ENCODE data around the gene YWHAE. TPM values are rescaled to one million over a fixed set of nuclear protein-coding genes. Genes with fewer than 3 reads are reported as not detected.
A peak's percentile ranks its signal among the peaks of the same experiment; 100 is the strongest.

YWHAE gene
- total and polyA plus RNA-seq, 10 of the 15 experiments (the other 5 are each of a cell fraction or from before 2014, with no cell fraction given), result 189 to 651 (median 469) TPM

DNA sequence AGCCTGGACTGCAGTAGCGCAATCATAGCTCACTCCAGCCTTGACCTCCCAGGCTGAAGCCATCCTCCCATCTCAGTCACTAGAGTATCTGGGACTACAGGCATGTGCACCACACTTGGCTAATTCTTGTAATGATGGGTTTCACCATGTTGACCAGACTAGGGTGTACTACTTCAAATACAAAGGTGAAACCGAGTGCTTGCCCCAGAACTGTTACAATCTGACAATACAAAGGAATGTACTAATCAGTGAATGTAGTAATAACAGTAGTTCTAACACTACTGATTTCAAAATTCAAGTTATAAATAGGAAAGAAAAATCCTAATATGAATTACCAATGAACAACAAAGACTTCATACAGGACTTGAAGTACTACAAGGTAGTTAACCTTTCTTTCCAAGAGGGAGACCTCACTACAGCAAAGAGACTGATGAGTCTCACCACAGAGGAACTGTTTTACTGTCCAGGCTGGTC is 31.6 kb upstream of the YWHAE start (continued):
- no peak for TF ChIP-seq ZNF592 (IDR thresholded peaks at IDR 0.05)
- TF ChIP-seq, protein P1, sequence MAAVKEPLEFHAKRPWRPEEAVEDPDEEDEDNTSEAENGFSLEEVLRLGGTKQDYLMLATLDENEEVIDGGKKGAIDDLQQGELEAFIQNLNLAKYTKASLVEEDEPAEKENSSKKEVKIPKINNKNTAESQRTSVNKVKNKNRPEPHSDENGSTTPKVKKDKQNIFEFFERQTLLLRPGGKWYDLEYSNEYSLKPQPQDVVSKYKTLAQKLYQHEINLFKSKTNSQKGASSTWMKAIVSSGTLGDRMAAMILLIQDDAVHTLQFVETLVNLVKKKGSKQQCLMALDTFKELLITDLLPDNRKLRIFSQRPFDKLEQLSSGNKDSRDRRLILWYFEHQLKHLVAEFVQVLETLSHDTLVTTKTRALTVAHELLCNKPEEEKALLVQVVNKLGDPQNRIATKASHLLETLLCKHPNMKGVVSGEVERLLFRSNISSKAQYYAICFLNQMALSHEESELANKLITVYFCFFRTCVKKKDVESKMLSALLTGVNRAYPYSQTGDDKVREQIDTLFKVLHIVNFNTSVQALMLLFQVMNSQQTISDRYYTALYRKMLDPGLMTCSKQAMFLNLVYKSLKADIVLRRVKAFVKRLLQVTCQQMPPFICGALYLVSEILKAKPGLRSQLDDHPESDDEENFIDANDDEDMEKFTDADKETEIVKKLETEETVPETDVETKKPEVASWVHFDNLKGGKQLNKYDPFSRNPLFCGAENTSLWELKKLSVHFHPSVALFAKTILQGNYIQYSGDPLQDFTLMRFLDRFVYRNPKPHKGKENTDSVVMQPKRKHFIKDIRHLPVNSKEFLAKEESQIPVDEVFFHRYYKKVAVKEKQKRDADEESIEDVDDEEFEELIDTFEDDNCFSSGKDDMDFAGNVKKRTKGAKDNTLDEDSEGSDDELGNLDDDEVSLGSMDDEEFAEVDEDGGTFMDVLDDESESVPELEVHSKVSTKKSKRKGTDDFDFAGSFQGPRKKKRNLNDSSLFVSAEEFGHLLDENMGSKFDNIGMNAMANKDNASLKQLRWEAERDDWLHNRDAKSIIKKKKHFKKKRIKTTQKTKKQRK (IDR thresholded peaks at IDR 0.05; ENCODE audit: low read depth, low read length), result no peak
- no peak for TF ChIP-seq MYB (IDR thresholded peaks at IDR 0.05; ENCODE audit: borderline replicate concordance, low read depth, low read length)
- no peak for TF ChIP-seq BACH1 (IDR thresholded peaks at IDR 0.05; ENCODE audit: borderline replicate concordance)
- TF ChIP-seq, protein P2, sequence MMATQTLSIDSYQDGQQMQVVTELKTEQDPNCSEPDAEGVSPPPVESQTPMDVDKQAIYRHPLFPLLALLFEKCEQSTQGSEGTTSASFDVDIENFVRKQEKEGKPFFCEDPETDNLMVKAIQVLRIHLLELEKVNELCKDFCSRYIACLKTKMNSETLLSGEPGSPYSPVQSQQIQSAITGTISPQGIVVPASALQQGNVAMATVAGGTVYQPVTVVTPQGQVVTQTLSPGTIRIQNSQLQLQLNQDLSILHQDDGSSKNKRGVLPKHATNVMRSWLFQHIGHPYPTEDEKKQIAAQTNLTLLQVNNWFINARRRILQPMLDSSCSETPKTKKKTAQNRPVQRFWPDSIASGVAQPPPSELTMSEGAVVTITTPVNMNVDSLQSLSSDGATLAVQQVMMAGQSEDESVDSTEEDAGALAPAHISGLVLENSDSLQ (IDR thresholded peaks at IDR 0.05), result no peak
- no peak for TF ChIP-seq EP300 (IDR thresholded peaks at IDR 0.05; ENCODE audit: borderline replicate concordance in 1 of 2, control insufficient read depth in 1 of 2, low read depth in 2 of 2, low read length in 2 of 2)
- TF ChIP-seq BHLHE40 (IDR thresholded peaks at IDR 0.05; ENCODE audit: borderline replicate concordance in 1 of 2, low read depth in 2 of 2, low read length in 1 of 2), result peak in 1 of 2 experiments; percentile 32; a peak in 2 of 4 replicates
- TF ChIP-seq SRF (IDR thresholded peaks at IDR 0.05; ENCODE audit: low read depth in 2 of 2, low read length in 2 of 2), result no peak
- no peak for TF ChIP-seq SP1 (IDR thresholded peaks at IDR 0.05; ENCODE audit: low read depth, low read length)
- TF ChIP-seq JUNB (IDR thresholded peaks at IDR 0.05), result peak; percentile 94
- no peak for TF ChIP-seq RAD21 (IDR thresholded peaks at IDR 0.05; ENCODE audit: insufficient read depth, low read depth, low read length)
- TF ChIP-seq, protein P3, sequence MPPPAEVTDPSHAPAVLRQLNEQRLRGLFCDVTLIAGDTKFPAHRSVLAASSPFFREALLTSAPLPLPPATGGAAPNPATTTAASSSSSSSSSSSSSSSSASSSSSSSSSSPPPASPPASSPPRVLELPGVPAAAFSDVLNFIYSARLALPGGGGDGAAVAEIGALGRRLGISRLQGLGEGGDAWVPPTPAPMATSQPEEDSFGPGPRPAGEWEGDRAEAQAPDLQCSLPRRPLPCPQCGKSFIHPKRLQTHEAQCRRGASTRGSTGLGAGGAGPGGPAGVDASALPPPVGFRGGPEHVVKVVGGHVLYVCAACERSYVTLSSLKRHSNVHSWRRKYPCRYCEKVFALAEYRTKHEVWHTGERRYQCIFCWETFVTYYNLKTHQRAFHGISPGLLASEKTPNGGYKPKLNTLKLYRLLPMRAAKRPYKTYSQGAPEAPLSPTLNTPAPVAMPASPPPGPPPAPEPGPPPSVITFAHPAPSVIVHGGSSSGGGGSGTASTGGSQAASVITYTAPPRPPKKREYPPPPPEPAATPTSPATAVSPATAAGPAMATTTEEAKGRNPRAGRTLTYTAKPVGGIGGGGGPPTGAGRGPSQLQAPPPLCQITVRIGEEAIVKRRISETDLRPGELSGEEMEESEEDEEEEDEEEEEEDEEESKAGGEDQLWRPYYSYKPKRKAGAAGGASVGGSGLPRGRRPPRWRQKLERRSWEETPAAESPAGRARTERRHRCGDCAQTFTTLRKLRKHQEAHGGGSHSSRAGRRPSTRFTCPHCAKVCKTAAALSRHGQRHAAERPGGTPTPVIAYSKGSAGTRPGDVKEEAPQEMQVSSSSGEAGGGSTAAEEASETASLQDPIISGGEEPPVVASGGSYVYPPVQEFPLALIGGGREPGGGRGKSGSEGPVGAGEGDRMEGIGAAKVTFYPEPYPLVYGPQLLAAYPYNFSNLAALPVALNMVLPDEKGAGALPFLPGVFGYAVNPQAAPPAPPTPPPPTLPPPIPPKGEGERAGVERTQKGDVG (CRISPR knock-in tag; IDR thresholded peaks at IDR 0.05), result no peak
- TF ChIP-seq EZH2 (IDR thresholded peaks at IDR 0.05; ENCODE audit: borderline replicate concordance, control insufficient read depth, low read depth, low read length), result no peak
- no peak for TF ChIP-seq SUPT20H (IDR thresholded peaks at IDR 0.05; ENCODE audit: borderline replicate concordance, control insufficient read depth, low read depth, low read length)
- TF ChIP-seq YY1 (IDR thresholded peaks at IDR 0.05; ENCODE audit: low read depth, low read length), result no peak
- no peak for TF ChIP-seq SREBF1 (IDR thresholded peaks at IDR 0.05; ENCODE audit: low read length)
- TF ChIP-seq SMARCA5 (IDR thresholded peaks at IDR 0.05), result no peak
- peak; percentile 50 for TF ChIP-seq RUNX3 (IDR thresholded peaks at IDR 0.05; ENCODE audit: low read length)
- no peak for TF ChIP-seq JUND (IDR thresholded peaks at IDR 0.05; ENCODE audit: low read depth, low read length)

Measured in GM12878 (cell line).